HPDE6-E6E7 (cell line): ENCODE measurements around the gene COG5.
"Not testable (repeated sequence)": the region's sequence is repeated elsewhere in the genome, so short reads cannot be mapped to it uniquely, and the experiment has no call there.

Experiments used
- DNase-seq: peaks from one replicate; pipeline ENCODE4 v3.0.0; 2011; ENCODE audit warnings: missing footprints; ENCODE audit errors: extremely low spot score

The COG5 gene

GRCh38 chr7:107579885-107580715 is 16.4 kb upstream of the COG5 start, which contains the start of gene BCAP29:
TSS of gene BCAP29 (plus strand) at chr7:107580246. CDS start at chr7:107580773, 527 bp downstream.
- no peak for DNase-seq

DNA sequence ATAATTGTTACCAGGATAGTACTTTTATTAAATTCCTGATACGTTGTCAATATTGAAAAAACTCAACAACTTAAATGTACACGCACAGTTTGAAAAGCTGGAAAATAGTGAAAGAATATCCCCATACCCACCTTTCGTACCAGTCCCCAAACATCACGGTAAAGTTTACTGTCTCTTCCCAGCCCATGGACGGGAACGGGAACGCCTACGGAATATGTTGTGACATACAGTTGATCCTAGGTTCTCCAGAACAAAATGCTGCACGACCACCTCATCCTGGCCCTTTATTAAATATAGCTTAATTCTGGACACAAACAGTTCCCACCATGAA is 15.8 kb upstream of the COG5 start:
- no peak for DNase-seq

- no peak for DNase-seq
Measured at GRCh38 chr7:107573537-107573936, 9.8 kb upstream of the COG5 start.

DNA sequence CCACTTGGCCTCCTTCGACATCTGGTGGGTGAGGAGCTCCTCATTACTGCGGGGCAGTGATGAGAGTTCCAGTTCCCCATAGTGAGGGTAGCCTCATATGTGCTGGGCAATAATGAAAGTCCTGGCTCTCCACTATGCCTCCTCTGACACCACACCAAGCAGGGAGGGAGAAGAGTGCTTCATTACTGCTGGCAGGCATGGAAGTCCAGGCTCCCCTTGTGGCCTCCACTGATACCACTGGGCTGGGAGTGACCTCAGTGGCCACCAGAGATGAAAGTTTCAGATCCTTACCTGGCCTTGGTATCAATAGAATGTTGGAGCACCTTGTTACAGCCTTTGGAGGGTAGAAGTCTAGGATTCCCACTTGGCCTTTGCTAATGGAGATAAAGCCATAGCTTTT is 6.6 kb upstream of the COG5 start:
- DNase-seq: no peak

DNA sequence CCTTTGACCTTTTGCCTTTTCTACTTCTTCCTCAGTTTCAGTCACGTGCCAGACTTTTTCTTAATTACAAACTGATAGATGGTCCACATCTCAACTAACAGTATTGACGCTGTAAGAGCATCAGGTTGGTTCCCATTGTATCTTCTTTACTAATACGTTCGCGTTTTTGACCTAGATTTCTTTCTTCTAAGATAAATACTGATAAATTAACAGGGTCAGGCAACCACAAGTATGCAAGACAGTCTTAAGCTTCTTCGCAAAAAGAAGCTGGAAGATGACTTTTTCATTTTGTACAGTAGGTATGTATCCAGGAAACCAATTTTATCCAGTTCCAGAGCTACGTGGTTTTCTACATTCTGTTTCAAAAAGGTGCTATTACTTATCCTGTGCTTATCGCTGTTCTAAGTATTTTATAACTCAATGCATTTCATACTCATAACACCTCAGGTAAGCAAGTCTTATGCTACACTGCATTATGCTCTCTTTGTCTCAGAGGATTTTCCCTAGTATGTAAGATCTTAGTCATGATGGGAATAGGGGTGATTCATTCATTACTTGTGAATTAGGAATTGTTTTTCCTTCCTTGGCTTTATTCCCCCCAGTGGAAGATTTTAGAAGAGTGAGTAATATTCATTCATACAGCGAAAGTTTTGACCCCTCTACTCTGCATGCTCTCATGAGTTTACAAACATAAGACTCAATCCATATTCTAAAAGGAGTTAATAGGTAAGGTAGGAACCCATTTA is 1.0 kb upstream of the COG5 start:
- DNase-seq: no peak

- peak; percentile 31 for DNase-seq
Measured at GRCh38 chr7:107563081-107563774, 492 bp downstream of the COG5 start.

GRCh38 chr7:107560898-107561516 is 2.7 kb downstream of the COG5 start:
- no peak for DNase-seq

DNA sequence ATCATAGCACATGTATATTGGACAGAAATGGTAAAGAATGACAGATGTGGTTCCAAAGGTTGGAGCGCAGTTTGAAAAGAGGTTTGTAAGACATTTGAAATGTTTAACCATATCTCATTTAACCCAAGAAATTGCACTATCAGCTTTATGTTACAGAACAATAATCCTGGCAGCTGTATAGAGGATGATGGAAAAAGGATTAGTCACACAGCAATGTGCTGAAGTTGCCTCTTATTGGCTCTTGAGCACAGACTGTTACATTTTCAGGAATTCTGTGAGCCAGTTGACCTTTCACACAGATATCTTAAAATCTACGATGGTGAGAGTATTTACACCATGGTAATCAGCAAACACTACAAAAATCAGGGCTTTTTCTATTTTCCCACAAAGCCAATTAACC is 3.9 kb downstream of the COG5 start:
- no peak for DNase-seq

DNA sequence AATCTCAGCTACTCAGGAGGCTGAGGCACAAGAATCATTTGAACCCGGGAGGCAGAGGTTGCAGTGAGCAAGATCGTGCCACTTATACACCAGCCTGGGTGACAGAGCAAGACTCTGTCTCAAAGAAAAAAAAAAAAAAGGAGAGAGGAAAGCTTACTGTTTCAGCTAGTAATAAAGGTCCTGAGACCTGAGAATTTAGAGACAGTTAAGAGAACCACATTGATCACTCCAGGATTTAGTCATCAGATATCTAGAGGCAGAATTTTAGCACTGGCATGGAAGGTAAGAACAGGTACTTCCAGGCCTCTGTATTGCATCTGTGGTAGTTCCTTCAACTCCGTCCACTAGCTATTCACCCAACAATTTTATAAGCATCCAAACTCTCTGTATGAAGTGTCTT is 7.8 kb downstream of the COG5 start:
- no peak for DNase-seq

DNA sequence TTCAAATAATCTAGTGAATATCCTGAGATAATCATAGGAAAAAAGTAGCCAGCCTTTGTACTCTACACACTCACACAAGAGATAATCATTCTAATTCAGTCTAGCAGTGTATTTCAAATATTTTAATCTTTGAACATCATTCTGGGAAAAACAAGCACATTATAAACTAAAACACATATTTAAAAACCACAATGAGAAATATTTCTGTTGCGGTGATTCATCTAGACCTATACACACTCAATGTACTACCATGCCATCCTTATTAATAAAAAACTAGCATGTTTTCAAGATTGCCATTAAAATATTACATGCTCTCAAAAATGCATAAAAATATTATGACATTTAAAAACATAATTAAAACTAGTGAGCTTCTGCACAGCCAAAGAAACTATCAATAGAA is 11.8 kb downstream of the COG5 start:
- DNase-seq: no peak

DNA sequence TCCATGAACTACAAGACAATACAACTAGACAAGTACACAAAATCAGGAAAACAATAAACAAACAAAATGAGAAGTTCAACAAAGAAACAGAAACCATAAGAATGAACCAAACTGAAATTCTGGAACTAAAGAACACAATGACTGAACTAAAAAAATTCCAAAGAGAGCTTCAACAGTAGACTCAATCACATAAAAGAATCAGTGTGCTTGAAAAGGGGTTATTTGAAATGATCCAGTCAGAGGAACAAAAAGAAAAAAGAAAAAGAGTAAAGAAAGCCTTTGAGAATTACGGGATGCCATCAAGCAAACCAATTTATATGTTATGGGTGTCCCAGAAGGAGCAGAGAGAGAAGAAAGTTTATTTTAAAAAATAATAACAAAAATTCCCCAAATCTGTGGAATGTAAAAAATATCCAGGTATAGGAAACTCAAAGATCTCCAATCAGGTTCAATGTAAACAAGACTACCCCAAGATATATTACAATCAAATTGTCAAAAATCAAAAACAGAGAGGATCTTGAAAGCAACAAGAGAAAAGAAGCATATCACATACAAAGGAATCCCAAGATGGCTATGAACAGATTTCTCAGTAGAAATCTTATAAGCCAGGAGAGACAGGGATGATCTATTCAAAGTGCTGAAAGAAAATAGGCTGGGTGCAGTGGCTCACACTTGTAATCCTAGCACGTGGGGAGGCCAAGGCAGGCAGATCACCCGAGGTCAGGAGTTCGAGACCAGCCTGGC is 18.7 kb downstream of the COG5 start:
- DNase-seq: no peak

DNA sequence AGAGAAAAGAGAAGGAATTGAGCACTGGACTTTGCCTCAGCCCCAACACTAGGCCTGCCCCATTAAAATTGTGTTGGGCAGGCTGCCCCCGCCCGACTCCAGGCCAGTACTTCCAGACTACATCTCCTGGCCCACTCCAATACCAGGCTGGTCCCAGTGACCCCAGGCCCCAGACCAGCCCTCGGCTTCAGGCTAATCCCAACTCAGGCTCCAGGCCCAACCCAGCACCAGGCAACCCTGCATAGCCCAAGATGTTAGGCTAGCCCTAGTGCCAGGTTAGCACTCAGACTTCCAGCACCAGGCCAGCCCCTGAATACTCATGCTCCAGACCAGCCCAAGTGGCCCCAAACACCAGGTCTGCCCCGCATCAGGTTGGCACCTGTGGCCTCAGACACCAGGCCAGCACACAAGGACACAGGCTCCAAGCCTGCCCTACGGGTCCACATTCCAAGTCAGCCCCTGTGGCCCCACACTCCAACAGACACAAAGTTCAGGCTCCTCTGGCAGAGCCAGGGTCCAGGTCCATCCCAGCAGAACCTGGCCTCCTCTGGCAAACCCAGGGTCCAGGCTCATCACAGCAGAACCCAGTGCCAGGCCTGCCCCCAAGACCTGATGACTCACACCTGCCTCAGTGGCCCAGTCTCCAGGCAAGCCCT is 20.3 kb downstream of the COG5 start:
- DNase-seq: no peak

DNA sequence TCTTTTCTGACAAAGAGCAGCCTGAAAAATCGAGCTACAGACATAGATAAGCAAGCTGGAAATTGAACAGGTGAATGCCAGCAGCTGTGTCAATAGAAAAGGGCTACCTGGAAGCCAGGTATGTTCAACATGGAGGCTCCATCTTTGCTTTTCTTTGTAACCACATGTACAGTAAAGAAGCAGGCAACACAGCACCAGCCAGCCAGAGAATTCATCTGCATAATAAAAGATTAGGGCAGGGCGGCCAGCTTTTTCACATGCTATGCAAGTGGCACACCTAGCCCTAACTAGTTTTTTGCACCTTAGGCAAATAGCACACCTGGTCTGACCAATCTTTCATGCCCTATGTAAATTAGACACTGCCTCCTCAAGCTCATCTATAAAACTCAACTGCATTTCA is 25.7 kb downstream of the COG5 start:
- DNase-seq: no peak

- not testable (repeated sequence) for DNase-seq
Measured at GRCh38 chr7:107537228-107537627, 26.5 kb downstream of the COG5 start.

- no peak for DNase-seq
Measured at GRCh38 chr7:107534139-107534538, 29.6 kb downstream of the COG5 start.

GRCh38 chr7:107530751-107531150 is 33.0 kb downstream of the COG5 start:
- no peak for DNase-seq

DNA sequence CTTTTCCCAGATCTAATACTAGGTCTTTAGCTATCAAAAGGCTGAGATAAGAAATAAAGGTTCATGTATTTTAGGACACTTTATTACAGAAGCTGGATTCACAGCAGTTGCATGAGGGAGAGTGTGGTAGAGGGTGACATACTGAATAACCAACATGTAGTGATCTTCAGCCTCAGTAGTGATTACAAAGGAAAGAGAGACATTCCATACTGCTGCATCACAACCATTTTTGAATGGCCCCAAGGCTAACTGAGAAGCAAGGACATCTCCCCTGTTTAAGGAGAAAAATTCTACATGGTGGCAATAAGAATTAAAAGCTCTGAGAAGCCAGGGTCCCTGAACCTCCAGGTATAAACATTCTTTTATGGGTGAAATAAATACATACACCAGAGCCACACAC is 35.3 kb downstream of the COG5 start:
- DNase-seq: no peak

DNA sequence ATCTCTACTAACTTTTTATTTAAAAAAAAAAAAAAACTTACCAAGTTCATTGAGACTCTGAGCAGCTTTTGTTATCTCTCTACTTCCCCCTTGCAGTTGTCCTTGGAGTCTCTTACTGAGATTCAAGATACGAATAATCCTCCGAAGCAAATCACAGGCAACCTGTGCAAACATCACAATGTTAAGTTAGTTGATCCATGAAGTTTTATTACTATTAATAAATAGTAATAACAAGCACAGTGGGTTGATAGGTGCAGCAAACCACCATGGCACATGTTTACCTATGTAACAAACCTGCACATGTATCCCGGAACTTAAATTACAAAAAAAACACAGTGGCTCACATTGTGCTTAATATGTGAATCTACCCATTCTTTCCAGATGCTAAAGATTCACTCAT is 36.5 kb downstream of the COG5 start:
- no peak for DNase-seq

DNA sequence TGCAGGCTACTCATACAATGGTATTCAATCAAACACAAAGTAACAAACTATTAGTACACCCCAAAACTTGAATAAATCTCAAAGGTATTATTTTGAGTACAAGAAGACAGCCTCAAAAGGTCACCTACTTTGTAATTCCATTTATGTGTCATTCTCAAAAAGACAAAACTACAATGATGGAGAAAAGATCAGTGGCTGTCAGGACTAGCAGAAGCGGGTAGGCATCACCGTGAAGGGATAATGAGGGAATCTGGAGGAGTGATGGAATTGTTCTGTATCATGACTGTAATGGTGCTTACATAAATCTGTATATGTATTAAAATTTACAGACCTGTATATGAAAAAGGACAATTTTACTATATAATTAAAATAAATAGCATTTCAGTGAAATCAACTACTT is 37.0 kb downstream of the COG5 start:
- DNase-seq: no peak

DNA sequence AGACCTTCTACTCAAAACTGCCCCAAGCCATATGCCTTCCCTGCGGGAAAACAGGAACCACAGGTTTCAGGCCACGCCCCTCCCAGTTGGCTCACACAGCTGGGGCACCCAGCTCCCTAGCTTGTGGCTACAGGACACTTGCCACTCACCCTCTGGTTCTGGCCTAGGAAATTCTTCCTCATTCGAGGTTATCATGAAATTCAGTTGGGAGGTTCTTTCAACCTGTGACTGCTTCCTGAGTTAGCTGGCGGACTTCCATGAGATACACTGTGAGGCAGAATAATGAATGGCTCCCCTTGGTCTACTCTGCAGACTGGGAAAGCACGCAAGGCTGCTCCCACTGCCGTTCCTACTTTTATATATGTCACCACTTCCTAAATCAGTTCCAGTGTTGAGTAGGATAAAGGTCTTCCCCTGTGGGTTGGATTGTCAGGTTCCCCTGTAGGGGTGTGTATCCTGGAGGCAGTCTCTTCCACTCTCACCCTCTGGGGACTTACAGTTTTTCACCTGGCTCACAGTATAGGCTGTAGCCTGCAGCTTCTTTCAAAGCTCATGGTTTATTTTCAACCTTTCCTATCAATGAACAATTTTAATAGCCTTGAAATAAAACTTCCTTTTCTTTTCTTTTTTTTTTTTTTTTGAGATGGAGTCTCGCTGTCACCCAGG is 56.9 kb downstream of the COG5 start:
- peak; percentile 91 for DNase-seq
